ENCODE data around the gene UBP1.
"Not testable (repeated sequence)": the region's sequence is repeated elsewhere in the genome, so short reads cannot be mapped to it uniquely, and the experiment has no call there.

The UBP1 gene

GRCh38 chr3:33391255-33391995 lies 48.8 kb downstream of the UBP1 start:
- no peak for DNase-seq (ENCODE audit: low read depth in 2 of 2)

- DNase-seq (ENCODE audit: low read depth in 2 of 2) = no peak
Measured at GRCh38 chr3:33389908-33390307, 50.3 kb downstream of the UBP1 start.

- DNase-seq (ENCODE audit: low read depth in 2 of 2) = no peak
Measured at GRCh38 chr3:33388374-33389100, 51.7 kb downstream of the UBP1 start.

- DNase-seq (ENCODE audit: low read depth in 2 of 2) = no peak
Measured at GRCh38 chr3:33386631-33387030, 53.6 kb downstream of the UBP1 start.

- peak; percentile 16 to 20 for DNase-seq (ENCODE audit: low read depth in 2 of 2)
Measured at GRCh38 chr3:33385423-33385822, 54.8 kb downstream of the UBP1 start.

- no peak for DNase-seq (ENCODE audit: low read depth in 2 of 2)
Measured at GRCh38 chr3:33383951-33384350, 56.3 kb downstream of the UBP1 start.

GRCh38 chr3:33380653-33381052 lies 59.6 kb downstream of the UBP1 start:
- DNase-seq (ENCODE audit: low read depth in 2 of 2) = no peak

GRCh38 chr3:33377931-33378330 lies 62.3 kb downstream of the UBP1 start:
- DNase-seq (ENCODE audit: low read depth in 2 of 2) = no peak

- no peak for DNase-seq (ENCODE audit: low read depth in 2 of 2)
Measured at GRCh38 chr3:33377489-33377888, 62.7 kb downstream of the UBP1 start.

GRCh38 chr3:33373082-33373437 lies 67.1 kb downstream of the UBP1 start:
- no peak for DNase-seq (ENCODE audit: low read depth in 2 of 2)

GRCh38 chr3:33372218-33373081 lies 67.8 kb downstream of the UBP1 start:
- DNase-seq (ENCODE audit: low read depth in 2 of 2) = peak; percentile 9 to 24

- no peak for DNase-seq (ENCODE audit: low read depth in 2 of 2)
Measured at GRCh38 chr3:33364531-33365128, 75.6 kb downstream of the UBP1 start.

- DNase-seq (ENCODE audit: low read depth in 2 of 2) = no peak
Measured at GRCh38 chr3:33364060-33364459, 76.1 kb downstream of the UBP1 start.

GRCh38 chr3:33363113-33363800 lies 76.9 kb downstream of the UBP1 start:
- no peak for DNase-seq (ENCODE audit: low read depth in 2 of 2)

- DNase-seq (ENCODE audit: low read depth in 2 of 2) = no peak
Measured at GRCh38 chr3:33360136-33360825, 79.9 kb downstream of the UBP1 start.

- DNase-seq (ENCODE audit: low read depth in 2 of 2) = no peak
Measured at GRCh38 chr3:33358172-33358781, 81.9 kb downstream of the UBP1 start.

- DNase-seq (ENCODE audit: low read depth in 2 of 2) = no peak
Measured at GRCh38 chr3:33355611-33356010, 84.6 kb downstream of the UBP1 start.

- no peak for DNase-seq (ENCODE audit: low read depth in 2 of 2)
Measured at GRCh38 chr3:33339758-33340157, 100.4 kb downstream of the UBP1 start.

GRCh38 chr3:33338936-33339465 lies 101.2 kb downstream of the UBP1 start:
- DNase-seq (ENCODE audit: low read depth in 2 of 2) = not testable (repeated sequence)
